ENCODE results near the gene APC2. TPM values are rescaled to one million over a fixed set of nuclear protein-coding genes. Genes with fewer than 3 reads are reported as not detected.

APC2 gene
- total RNA-seq, 1 experiment from 2014 or later: 0.68 TPM

DNA sequence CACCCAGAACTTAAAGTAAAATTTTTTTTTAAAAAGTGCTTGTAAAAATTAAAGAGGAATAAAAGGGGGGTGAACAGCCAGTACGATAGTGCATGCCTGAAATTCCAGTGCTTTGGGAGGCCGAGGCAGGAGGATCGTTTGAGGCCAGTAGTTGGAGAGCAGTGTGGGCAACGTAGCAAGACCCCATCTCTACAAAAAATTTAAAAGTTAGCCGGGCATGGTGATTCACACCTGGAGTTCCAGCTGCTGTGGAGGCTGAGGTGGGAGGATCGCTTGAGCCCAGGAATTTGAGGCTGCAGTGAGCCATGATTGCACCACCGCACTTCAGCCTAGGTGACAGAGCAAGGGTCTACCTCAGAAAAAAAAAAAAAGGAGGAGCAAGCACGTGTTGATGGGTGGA is 55.1 kb downstream of the APC2 start:
- Histone ChIP-seq H4K20me1 (ENCODE audit: control insufficient read depth, insufficient read depth, insufficient read length) (no peaks in the 10 kb centered on the region), H2BK20ac (ENCODE audit: low read depth, low read length, poor library complexity, severe bottlenecking) (no peak overlapping the region), H2BK120ac (ENCODE audit: low read depth, low read length, poor library complexity, severe bottlenecking) (no peak overlapping the region), H4K8ac (replicated peaks; ENCODE audit: insufficient read length, low read depth, low read length) (no peak overlapping the region), H3K79me2 (ENCODE audit: insufficient read depth, low read length) (no peaks in the 10 kb centered on the region), H3K18ac (ENCODE audit: insufficient read length, low read depth, low read length) (no peak overlapping the region), H3K4ac (ENCODE audit: low read depth, low read length) (no peak overlapping the region), H4K5ac (ENCODE audit: insufficient read length, low read depth, low read length) (no peak overlapping the region), H2AFZ (ENCODE audit: low read length) (no peak overlapping the region), H3K4me2 (ENCODE audit: insufficient read depth, insufficient read length, low read length) (no peak overlapping the region), H3K9ac (ENCODE audit: extremely low read depth, insufficient read length, low read length) (no peak overlapping the region), H3K23ac (ENCODE audit: insufficient read length, low read depth, low read length) (no peak overlapping the region), H2AK5ac (ENCODE audit: insufficient read length, low read length) (no peak overlapping the region), H3T11ph (ENCODE audit: low read length) (no peak overlapping the region), H2BK12ac (ENCODE audit: insufficient read length, low read depth, low read length) (no peak overlapping the region), H3K27me3 (ENCODE audit: insufficient read depth, low read length) (no peaks in the 10 kb centered on the region; the same call in 1 of the 2 replicates), H3K27ac (ENCODE audit: insufficient read length, low read depth, low read length) (no peak overlapping the region), H3K56ac (ENCODE audit: insufficient read length, low read depth, low read length) (no peak overlapping the region), H2BK5ac (ENCODE audit: insufficient read length, low read length) (no peak overlapping the region), H3K79me1 (ENCODE audit: insufficient read depth, low read depth, low read length, poor library complexity, severe bottlenecking) (no peaks in the 10 kb centered on the region), H3K14ac (ENCODE audit: insufficient read depth, low read length) (no peak overlapping the region), H2BK15ac (ENCODE audit: low read depth, low read length) (no peak overlapping the region), H3K23me2 (ENCODE audit: insufficient read length, low read depth, low read length, poor library complexity, severe bottlenecking) (peaks cover 11% of the 10 kb centered on the region), H3K9me3 (ENCODE audit: control insufficient read depth, low read depth, low read length) (no peaks in the 10 kb centered on the region), H4K91ac (ENCODE audit: insufficient read length, low read depth, low read length) (no peak overlapping the region), H3K4me1 (ENCODE audit: insufficient read depth, low read length) (no peaks in the 10 kb centered on the region)
- WGBS (ENCODE audit: extremely low coverage, insufficient read length, low lambda C conversion rate): no CpG with 5 or more reads among the region's 8 CpGs
- no peak overlapping the region for H3K27ac Mint-ChIP-seq
- H3K27me3 Mint-ChIP-seq (ENCODE audit: low read depth): peaks cover 68% of the 10 kb centered on the region
- no peak for DNase-seq
- H3K4me1 Mint-ChIP-seq: peaks cover 7 to 14% of the 10 kb centered on the region in 2 experiments
- H3K36me3 Mint-ChIP-seq (ENCODE audit: insufficient read depth in 1 of 3, low read depth in 3 of 3): no peaks in the 10 kb centered on the region
- TF ChIP-seq, protein P1, sequence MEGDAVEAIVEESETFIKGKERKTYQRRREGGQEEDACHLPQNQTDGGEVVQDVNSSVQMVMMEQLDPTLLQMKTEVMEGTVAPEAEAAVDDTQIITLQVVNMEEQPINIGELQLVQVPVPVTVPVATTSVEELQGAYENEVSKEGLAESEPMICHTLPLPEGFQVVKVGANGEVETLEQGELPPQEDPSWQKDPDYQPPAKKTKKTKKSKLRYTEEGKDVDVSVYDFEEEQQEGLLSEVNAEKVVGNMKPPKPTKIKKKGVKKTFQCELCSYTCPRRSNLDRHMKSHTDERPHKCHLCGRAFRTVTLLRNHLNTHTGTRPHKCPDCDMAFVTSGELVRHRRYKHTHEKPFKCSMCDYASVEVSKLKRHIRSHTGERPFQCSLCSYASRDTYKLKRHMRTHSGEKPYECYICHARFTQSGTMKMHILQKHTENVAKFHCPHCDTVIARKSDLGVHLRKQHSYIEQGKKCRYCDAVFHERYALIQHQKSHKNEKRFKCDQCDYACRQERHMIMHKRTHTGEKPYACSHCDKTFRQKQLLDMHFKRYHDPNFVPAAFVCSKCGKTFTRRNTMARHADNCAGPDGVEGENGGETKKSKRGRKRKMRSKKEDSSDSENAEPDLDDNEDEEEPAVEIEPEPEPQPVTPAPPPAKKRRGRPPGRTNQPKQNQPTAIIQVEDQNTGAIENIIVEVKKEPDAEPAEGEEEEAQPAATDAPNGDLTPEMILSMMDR (conservative IDR thresholded peaks at IDR 0.05): no peak
- H3K4me3 Mint-ChIP-seq: peak overlapping the region in 1 of 2 experiments; percentile 40; a peak in 1 of 5 replicates
- H3K9me3 Mint-ChIP-seq: peaks cover 5 to 16% of the 10 kb centered on the region in 2 experiments
